ENCODE data around the gene FUT9. TPM values are rescaled to one million over a fixed set of nuclear protein-coding genes. Genes with fewer than 3 reads are reported as not detected.

The FUT9 gene
- total and polyA plus RNA-seq, 8 donors: 0.23 to 0.69 (median 0.40) TPM; not detected in 2

DNA sequence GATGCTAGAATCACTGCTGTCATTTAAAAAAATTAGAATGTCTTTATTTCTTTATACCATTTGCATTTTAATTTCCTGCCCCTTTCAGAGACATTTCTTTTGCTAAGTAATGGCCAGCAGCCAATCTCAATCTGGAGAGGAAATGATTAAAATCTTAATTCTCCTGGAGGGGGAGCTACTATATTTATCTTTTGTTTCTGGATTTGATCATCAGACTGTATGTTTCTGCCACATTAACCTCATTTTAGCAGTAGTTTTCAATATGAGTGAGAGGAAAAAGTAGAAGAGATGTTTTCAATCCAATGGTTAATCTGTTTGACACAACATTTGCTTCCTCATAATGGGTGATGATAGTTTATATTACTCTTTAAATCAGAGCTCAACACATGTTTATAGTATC lies 138.0 kb downstream of the FUT9 start:
- Histone ChIP-seq H3K27ac (no peak overlapping the region), H3K4me1 (no peaks in the 10 kb centered on the region), H3K36me3 (no peaks in the 10 kb centered on the region), H3K27me3 (no peaks in the 10 kb centered on the region), H3K4me3 (no peak overlapping the region), H3K9me3 (no peaks in the 10 kb centered on the region)
- intact Hi-C loops (cut with DNase I): no loop called here
- ATAC-seq (no peak), DNase-seq (no peak)
- TF ChIP-seq, protein P1, sequence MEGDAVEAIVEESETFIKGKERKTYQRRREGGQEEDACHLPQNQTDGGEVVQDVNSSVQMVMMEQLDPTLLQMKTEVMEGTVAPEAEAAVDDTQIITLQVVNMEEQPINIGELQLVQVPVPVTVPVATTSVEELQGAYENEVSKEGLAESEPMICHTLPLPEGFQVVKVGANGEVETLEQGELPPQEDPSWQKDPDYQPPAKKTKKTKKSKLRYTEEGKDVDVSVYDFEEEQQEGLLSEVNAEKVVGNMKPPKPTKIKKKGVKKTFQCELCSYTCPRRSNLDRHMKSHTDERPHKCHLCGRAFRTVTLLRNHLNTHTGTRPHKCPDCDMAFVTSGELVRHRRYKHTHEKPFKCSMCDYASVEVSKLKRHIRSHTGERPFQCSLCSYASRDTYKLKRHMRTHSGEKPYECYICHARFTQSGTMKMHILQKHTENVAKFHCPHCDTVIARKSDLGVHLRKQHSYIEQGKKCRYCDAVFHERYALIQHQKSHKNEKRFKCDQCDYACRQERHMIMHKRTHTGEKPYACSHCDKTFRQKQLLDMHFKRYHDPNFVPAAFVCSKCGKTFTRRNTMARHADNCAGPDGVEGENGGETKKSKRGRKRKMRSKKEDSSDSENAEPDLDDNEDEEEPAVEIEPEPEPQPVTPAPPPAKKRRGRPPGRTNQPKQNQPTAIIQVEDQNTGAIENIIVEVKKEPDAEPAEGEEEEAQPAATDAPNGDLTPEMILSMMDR (IDR thresholded peaks at IDR 0.05): no peak

DNA sequence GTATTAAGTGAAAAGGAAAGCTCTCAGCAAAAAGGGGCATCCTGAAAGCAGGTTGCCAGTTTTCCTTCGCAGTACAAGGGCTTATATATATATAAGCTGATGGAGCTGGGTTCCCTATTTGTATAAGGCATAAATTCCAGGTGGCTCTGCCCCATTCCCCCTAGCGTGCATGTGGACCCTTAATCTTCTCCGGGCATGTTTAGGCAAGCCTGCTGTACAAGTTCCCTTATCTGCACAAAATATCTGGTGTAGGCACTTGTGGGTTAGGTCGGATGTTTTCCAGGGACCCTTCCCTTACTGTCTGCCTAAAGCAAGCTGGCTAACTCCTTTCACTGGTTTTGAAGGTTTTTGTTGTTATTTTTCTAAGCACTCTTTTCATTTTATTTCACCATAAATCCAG lies 140.7 kb downstream of the FUT9 start:
- no peaks in the 10 kb centered on the region for H3K27me3 ChIP-seq
- no peaks in the 10 kb centered on the region for H3K4me1 ChIP-seq
- TF ChIP-seq, protein P1 (IDR thresholded peaks at IDR 0.05): no peak
- no peak overlapping the region for H3K27ac ChIP-seq
- no peaks in the 10 kb centered on the region for H3K9me3 ChIP-seq
- H3K4me3 ChIP-seq: no peak overlapping the region
- intact Hi-C loops (cut with DNase I): no loop called here
- H3K36me3 ChIP-seq: no peaks in the 10 kb centered on the region
- no peak for ATAC-seq
- no peak for DNase-seq

DNA sequence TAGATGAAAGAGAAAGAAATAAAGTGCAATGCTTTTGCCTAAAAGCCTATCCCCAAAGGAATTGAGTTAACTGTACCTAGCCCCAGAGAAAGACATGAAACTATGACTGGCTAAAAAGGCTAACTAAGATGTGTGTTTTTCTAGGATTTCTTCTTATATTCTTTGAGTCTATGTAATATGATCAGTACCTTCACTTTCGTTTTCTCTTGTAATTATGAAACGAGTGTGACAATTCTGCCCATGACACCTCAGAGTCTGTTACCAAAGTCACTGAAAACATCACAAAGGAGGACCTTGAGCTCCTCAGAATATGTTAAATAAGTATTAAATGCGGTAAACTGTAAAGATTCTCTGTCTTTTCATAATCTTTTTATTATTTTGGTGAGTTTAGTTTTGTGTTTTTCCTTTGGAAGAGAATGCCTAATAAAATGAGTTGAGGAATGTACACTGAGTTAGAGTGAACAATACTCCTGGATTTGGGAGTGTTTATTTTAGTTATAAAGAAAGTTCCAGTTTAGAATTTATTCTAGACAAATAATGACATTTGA lies 141.3 kb downstream of the FUT9 start:
- no peaks in the 10 kb centered on the region for H3K36me3 ChIP-seq
- H3K27me3 ChIP-seq: no peaks in the 10 kb centered on the region
- no peaks in the 10 kb centered on the region for H3K9me3 ChIP-seq
- ATAC-seq: peak; percentile 50
- H3K4me3 ChIP-seq: no peak overlapping the region
- H3K27ac ChIP-seq: no peak overlapping the region
- DNase-seq: no peak
- no peaks in the 10 kb centered on the region for H3K4me1 ChIP-seq
- intact Hi-C loops (cut with DNase I): no loop called here
- TF ChIP-seq, protein P1 (IDR thresholded peaks at IDR 0.05): no peak

GRCh38 chr6:96162711-96163120 lies 146.9 kb downstream of the FUT9 start:
- Histone ChIP-seq H3K9me3 (no peaks in the 10 kb centered on the region), H3K4me1 (no peaks in the 10 kb centered on the region), H3K27me3 (no peaks in the 10 kb centered on the region), H3K27ac (no peak overlapping the region), H3K4me3 (no peak overlapping the region), H3K36me3 (no peaks in the 10 kb centered on the region)
- intact Hi-C loops (cut with DNase I): no loop called here
- ATAC-seq (no peak), DNase-seq (no peak)
- TF ChIP-seq, protein P1 (IDR thresholded peaks at IDR 0.05): no peak

DNA sequence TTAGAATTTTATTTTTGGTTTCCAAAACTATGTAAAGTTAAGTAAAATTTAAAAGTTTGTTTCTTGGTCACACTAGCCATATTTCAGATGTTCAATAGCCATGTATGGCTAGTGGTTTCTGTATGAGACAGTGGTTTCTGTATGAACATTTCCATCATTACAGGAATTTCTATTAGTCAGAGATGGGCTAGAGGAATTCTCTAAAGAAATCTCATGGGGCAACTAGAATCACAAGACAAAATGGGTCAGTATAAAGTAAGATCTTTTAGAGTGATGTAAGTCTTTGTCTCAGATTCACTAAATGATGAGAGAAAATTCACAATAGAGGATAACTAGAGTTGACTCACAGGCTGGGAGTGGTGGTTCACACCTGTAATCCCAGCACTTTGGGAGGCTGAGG lies 149.0 kb downstream of the FUT9 start:
- Histone ChIP-seq H3K9me3 (no peaks in the 10 kb centered on the region), H3K4me3 (no peak overlapping the region), H3K36me3 (no peaks in the 10 kb centered on the region), H3K27ac (no peak overlapping the region), H3K4me1 (no peaks in the 10 kb centered on the region), H3K27me3 (no peaks in the 10 kb centered on the region)
- TF ChIP-seq, protein P1 (IDR thresholded peaks at IDR 0.05): no peak
- DNase-seq (no peak), ATAC-seq (no peak)
- intact Hi-C loops (cut with DNase I): no loop called here
